HG02759 (cell line): Measurements from ENCODE around the gene SLC8A1.

Experiments
- ATAC-seq: cut with Tn5 transposase; IDR thresholded peaks from one replicate; pipeline ENCODE4 v1.9.1; 2021; ENCODE audit warnings: mild to moderate bottlenecking, moderate library complexity; ENCODE audit not compliant: unreplicated experiment

The SLC8A1 gene

DNA sequence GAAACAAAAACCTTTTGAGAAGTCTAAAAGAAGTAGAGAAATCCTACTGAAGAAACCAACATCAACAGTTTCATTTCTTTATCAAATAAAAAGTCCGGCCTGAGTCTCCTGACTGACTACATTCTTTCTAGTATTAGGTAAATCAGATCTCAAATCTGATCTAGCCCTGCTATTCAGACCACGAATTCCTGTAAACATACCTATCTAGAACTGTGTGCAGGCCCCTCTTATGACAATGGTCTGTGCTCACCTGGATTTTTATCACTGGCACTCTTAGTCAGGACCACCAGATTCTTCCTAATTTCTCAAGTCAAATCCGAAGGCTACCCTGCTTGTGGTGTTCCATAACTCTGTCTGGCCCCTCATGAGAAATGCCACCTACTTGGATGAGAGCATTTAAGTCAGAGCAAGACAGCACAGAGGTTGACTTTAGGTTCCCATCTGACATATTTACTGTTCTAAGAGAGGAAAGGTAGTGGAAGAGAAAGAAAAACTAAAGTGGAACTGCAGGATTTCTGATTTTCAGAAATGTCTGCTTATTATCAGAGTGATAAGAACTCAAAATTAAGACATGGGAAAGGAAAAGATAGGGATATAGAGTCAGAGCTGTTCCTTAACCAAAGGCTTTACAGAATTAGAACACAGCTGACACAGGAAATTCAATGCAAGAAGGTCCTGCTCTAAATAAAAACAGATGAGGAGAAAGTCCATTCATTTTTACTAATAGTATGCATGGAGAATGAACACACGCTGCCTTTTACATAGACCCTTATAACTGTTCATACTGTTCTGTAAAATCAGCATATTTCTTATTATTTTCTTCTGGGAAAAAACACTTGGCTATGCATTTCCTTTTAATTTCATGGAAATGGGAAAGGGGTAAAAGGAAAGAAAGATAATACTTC, 56.5 kb downstream of the SLC8A1 start:
- no peak for ATAC-seq

DNA sequence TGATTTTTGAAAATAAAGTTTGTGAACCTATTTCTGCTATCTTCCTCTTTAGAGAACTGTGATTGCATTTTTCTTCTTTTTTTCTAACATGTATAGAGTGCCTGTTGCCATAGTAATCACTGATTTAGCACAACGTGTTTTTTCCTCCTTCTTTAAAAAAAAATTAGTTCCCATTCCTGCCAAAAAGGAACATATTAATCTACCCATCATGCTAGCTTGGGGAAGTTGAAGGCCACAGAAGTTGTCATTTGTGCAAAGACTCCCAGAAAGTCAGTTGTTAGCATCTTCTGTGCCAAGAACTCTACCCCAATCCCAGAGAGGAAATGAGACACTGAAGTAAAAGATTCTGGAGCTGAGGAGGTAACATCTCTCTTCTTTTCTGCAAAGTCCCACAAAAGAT, 57.3 kb downstream of the SLC8A1 start:
- no peak for ATAC-seq

DNA sequence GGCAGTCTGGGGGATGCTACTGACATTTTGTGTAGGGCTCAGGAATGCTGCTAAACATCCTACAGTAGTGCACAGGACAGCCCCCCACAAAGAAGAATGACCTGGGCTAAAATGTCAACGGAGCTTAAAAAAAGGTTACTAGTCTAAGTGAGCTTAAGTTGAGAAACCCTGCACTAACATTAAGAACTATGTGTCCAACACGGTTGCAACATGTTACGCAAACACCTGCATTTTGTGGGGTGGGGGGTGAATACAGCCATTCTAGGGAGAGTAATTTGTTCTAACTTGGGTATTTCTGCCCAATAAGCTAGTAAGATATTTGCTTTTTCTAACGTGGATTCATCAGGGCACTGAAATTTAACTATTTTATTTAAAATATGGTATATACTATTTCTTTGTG, 57.9 kb downstream of the SLC8A1 start:
- ATAC-seq, result no peak

DNA sequence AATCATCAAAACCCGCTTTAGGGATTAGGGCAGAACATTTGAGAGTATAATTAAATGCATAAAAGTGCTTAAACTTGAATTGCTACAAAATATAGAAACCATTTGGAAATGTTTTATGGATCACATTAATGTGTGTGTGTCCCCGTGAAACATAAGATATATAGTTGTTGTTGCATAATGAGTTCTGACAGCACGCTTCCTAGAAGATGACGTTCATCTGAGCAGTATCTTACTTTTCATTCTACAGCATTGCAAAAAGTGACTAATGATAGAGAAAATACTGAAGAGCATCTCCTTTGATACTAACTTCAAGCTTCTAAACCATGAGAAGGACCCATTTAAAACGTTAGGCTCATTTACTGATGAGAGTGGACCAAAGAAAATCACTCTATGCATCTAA, 63.7 kb downstream of the SLC8A1 start:
- ATAC-seq, result no peak

DNA sequence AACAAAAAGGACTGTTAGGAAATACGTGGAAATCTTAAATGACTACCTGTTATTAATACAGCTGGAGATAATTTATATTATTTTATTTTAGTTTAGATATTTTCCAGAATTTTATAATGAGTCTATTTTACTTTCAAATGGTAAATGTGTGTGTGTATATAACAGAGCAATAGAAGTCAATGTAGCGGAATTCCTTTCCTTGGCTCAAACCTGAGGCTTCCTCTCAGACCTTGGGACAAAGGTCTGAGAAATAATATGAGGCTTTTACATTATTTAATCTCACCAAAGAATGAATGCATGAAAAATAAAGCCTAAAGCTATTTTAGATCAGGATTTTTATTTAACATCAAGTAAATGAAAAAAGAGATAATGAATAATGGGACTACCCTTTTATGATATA, 65.7 kb downstream of the SLC8A1 start:
- no peak for ATAC-seq

DNA sequence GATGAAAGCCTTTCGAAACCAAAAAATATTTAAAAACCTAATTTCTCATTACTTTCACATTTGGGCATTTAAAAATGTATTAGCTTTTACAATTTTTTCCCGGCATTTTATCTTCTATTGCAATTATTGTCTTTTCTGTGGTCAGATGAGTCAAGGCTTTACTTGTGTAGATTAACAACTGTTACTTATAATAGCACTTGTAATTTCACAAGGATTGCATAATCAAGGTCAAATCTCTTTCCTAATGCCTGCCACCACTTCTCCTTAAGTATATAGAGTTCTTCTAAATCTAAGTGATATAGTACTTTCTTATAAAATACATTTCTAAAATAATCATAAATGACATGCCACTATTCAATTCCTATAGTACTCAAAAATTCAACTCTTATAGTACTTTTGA, 67.2 kb downstream of the SLC8A1 start:
- no peak for ATAC-seq

DNA sequence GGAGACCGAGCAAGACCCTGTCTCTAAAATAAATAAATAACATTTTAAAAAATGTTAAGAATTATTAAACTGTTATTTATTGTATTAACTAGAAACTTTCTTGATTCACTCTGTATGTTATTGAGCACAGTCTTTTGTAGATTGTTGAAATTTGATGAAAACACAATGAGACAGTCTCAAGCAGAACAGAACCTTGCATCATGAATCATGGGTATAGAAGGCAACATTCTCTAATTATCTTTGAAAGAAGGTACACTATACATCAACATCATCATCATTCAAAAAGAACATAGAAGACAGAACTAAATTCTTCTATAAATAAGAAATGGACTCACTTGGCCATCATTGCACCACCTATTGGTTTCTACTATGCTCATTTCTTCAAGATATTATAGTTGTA, 67.7 kb downstream of the SLC8A1 start:
- ATAC-seq, result no peak

DNA sequence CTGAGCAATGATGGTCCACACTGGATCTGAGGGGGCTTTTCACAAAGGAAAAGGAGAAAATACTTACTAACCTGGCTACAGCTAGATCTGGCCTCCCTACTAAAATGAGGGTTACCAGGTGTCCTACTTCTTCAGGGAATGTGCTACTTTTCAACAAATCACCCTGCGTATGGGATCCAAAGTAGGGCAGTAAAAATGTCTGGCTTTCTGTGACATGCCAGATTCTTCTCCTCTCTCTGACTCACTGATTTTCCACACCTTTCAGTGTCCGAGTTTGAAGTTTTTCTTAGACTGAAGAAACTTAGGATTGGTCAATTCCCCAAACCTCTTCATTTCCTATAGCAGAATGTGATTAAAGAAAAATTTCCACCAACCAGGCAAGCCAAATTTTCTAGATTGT, 71.2 kb downstream of the SLC8A1 start:
- no peak for ATAC-seq

DNA sequence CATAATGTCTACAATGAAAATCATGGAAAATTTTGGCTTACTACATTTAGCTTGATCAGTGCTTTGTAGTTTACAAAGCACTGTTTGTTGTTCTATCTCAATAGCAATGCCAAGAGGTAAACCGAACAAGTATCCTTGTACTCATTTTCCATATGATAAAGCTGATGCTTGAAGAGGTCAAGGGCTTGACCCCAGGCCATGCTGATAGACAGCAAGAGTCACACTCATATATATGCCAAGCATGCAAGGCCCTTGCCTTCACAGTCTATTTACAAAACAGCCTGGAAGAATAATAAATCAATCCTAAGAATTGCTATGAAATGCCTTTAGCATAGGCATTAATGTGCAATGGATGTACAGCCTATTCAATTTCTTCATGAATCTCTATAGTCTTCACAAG, 71.8 kb downstream of the SLC8A1 start:
- ATAC-seq, result no peak

DNA sequence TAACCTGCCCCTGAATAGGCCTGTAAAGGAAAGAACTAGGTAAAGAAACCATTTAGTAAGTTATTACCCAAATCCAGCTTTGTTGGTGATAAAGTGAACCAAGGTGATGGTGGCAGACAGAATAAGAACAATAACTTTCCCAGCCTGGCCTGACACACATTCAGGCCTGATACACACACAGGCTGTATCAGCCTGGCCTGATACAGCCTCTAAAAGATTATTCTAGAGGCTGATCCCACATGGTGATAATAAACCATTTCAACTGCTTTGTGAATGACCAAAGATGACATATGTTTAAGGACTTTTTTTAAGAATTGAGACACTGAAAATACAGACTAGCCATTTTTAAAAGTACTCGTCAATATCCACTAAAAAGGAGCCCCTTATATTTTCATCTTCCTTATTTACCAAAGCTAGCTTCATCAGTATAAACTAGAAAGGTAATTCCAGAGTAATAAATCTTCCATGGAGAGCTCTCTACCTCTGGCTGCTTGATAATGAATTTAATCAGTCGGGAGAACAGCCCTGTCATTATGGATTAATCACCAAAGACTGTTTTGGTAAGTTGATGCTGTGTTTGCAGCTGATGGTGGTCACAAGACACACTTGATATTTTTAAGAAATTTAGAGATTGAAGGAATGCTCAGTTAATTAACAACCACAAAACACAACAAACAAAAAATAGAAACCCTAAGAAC, 77.2 kb downstream of the SLC8A1 start:
- ATAC-seq, result no peak

DNA sequence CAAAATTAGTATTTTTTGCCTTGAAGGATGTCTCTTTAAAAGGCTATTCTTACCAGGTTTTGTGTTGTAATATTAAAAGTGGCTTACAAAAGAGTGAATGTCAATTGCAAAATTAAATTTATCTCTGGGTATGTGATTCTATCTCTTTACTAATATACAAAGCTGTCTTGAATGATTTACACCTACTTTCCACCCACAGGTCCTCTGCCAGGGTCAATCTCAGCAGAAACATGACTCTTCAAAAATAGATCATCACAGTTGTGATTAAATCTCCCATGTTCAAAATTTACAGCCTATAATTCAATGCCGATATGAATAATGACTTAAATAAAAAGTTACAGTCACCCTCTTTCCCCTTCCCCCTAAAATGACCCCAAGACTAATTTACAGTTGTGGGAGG, 78.8 kb downstream of the SLC8A1 start:
- ATAC-seq, result no peak

DNA sequence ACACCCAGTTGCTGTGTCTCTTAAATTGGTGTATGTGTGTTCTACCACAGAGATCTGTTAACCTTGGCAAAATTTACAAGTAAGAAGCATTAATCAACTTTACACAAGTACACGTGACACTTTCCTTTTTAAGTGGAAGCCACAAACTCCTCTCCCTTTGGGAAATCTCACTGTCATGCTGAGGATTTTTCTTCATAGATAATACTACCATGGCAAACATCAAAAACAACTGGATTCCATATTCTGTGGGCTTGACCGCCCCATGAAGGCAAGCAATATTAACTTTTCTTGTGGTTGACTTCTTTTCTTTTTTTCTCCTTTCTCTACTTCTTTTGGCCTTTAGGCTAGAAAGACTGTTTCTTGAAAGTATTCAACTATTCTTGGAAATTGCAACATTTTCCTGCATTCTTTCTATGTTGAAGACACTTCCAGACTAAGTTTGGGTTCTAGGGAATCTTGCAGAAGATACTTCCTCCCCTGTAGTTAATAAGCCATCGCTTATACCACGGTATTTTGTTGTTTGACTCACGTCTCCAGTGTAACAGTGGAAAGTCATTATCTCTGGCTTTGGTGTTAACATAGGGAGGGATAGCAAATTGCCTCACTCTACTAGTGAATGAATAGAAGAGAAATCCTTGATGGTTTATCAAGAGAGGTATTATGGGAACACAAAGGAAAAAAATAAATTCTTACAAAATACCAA, 79.5 kb downstream of the SLC8A1 start:
- no peak for ATAC-seq

DNA sequence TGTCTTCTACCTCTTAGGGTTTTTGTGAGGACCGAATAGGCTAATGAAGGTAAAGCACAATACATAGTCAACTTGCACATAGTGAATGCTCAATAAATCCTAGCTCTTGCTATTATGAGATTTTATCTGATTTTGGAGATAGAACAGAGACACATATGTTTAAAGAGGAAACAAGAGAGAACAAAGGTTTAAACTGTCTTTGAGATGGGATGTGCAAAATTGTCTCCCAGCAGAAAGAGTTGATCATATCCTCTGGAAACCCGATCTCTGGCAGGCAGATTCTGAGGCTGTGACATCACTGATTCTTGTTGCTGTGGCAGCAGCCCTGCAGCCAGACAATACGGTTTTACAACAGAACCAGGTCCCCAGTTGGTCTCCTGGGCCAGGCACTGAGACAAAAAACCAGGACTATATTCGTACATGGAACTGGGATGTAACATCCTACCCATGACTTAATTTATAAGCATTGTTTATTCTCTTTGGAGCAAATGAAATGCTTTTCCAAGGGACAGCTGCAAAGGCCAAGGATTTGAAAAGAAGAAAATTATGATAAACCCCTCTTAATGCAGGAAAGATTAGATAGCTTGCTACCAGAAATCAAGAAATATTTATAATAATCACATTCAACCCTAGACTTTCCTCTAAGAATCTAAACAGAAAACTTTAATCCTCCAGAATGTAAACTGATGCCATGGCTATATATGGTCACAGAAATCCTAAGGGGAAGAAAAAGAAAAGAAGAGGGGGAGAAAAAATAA, 80.2 kb downstream of the SLC8A1 start:
- no peak for ATAC-seq

DNA sequence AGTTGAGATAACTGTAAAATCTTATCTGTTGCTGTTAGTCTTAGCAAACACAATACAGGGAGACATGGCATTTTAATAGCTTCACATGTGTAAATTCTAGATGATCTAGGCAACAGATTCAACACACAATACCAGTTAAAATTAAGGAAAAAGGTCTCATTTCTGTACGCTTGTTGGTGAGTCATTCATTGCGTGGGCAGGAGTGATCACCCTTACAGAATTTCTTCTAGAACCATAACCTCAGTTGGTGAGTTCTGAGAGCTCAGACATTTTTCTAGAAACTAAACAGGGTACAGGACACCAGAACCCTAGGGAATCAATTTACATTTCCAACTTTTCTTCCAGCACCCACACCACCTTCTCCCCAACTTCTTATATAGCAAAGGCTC, 81.9 kb downstream of the SLC8A1 start:
- no peak for ATAC-seq

DNA sequence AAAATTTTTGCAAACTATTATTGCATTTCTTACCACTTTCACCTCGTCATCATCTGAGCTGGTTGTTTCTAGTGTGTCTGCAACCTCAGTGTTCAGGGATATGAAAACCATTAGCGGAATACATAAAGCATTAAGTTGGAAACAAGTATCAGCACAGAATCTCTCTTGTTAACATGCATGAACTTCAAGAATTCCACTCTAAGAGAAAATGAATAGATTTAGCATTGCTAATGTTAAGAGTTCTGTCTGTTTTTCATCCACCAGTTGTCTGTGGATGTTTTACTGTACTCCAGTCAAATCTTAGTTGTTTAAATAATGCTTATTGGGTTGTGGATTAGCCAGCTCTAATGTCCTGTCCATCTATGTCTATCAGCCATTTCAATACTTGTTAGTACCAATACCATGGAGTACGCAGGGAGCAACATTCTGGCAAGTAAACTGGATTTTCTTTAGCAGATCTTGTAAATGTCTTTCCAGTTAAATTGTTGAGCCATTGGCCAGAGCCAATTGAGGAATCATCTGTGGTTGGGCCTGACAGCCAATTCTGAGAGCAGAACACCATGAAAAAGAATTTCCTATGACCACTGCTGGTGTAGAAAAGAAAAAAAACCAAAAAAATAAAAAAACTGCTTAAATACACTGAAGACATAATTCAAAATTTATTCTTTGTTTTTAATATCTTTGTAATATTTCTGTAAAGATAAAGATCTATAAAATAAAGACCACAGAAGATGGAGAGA, 82.5 kb downstream of the SLC8A1 start:
- ATAC-seq, result no peak

DNA sequence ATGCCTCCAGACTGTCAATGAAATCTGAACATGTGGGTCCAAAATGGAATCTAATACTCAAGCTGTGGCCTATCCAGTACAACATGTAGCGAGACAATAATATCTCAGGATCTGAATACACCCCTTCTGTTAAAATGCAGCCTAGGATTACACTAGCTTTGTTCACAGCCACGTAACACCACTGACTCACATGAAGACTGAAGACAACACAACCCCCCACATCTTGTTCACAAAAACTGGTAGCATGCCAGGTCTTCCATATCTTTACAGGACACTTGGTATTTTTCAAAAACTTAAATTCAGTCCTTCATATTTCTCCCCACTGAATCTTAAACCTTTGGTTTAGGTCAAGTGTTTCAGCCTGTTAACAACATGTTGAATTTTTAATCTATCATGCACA, 84.2 kb downstream of the SLC8A1 start:
- no peak for ATAC-seq

DNA sequence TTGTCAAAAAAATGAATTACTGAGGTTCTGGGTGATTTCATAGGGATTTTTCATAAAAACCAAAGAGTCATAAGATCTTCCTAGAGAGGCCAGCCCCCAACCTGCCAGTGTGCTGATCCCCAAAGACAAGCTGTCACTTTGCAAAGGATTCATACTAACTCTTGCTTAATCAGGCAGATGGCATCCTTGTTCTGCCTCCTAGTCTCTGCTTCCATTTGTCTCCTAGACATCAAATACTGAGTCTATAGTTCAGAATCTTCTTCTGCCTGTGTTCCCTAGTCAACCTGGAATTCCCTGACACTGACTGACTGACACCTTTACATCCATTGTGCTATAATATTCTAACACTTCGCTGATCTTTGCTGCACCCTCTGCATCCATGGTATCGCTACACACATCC, 84.9 kb downstream of the SLC8A1 start:
- no peak for ATAC-seq

DNA sequence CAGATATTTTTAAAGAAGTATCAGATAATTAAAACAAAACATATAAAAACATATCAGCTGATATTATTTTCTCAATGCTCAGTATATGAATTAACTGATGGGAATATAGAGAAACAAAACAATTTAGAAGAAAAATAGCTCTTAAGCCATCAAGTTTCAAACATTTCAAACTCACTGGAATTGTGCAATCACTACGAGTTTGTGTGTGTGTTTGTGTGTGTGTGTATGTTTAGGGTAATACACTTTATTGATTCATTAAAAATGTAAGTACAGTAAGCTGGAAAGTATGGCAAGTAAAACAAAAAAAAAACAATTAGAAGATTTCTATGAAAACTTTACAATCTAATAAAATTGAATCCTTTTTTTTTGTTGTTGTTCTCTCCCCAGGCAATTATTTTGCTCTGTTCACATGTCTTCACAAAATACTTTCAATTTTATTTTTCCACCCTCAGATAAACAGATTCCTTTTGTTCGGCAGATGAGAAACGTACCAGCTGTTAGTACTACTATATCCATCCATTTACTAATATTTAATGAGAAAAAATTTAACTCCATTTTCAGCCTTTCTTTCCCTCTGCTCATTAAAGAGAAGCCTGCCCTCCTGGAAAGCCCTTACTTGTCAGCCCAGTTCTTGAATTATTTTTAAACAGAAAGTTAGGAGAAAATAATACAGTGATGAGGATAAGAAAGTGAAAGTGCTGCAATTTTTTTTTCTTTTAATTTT, 87.6 kb downstream of the SLC8A1 start:
- ATAC-seq, result no peak

DNA sequence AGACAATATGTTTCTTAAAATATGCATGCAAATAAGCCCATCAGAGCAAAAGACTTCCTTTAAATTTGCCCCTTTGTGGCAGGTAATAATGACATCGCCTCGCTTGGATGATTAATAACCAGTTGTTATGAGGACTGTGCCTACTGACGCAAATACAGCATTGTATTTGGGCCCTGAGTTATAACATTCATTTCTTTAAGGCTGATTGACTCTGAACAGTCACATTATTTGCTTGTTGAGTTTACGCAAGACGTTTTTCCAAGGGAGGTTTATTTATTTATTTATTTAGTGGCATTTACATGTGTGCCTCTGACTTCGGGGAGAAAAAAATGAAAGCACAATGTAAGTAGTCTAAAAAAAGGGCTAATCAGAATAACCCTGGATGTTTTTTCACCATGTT, 88.3 kb downstream of the SLC8A1 start:
- ATAC-seq, result no peak

DNA sequence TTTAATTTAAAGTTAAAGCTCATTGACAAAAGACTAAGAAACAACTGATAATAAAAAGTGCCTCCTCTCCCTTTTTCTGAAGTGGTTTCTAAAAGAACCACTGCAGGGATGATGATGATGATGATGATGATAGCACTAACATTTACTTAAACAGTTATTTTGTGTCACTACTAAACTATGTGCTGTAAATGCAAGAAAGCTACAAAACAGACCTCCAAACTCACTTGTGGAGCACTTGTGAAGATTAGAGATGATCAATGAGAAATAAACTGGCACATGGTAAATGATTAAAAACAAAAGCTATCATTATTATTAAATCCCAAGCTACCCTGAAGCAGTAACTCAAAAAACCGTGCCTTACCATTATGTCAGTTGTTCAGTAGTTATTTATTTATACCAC, 88.7 kb downstream of the SLC8A1 start:
- ATAC-seq, result no peak
